Medulla oblongata (tissue), 1 donor: ENCODE results near the gene TAP1.

Experiments
- DNase-seq: peaks from one replicate; pipeline ENCODE4 v3.0.0-alpha.2; 2015; ENCODE audit errors: extremely low spot score

Gene TAP1

GRCh38 chr6:32842021-32842650 is 11.4 kb downstream of the TAP1 start:
- no peak for DNase-seq

DNA sequence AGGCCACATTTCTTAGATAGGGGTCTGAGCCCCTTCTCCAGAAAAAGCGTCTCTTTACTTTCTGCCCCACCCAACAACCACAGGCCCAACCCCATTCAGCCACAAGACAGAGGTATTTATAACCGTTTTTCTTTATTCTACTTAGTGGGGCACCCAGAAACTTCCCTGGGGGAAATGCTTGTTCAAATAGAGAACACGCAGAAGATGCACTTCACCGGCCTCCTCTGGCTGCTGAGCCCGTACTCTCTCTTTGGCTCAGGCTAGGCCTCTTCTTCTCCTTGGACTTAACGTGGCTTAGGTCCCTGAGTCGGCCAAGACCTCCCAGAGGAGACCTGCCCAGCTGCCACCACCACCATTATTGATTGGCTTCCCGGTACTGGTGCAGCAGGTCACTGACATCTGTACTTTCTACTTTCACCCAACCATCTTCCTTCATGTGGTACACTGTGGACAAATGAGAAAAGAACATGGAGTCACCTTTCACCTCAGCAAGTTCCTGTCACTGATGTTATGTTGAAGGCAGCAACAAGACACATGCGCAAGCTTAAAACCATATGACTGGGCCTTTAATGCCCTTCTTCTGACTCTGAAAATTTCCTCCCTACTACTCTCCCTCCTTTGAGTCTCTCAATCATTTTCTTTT is 12.8 kb downstream of the TAP1 start:
- DNase-seq = no peak

DNA sequence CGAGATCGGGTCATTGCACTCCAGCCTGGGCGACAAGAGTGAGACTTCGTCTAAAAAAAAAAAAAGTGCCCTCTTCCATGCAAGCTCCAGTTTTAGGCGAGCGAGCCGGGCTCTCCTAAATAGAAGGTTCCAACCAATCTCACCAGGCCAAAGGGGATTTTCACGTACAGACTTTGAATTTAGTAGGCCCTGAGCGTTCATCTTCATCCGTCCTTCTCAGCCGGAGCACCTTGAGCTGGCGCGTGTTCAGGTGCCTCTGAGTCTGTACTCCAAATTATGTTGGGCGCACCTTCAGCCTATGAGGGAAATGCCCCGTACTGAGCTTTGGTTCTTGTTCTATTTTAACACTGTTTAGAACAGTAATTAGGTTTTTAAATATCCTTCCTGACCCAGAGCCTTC is 14.1 kb downstream of the TAP1 start:
- no peak for DNase-seq

GRCh38 chr6:32838114-32838958 is 15.2 kb downstream of the TAP1 start, which contains the start of gene TAP2:
Gene TAP2, minus strand, starts transcription at chr6:32838739. Its CDS starts 506 bp downstream, at chr6:32838233.
- peak; percentile 96 for DNase-seq

DNA sequence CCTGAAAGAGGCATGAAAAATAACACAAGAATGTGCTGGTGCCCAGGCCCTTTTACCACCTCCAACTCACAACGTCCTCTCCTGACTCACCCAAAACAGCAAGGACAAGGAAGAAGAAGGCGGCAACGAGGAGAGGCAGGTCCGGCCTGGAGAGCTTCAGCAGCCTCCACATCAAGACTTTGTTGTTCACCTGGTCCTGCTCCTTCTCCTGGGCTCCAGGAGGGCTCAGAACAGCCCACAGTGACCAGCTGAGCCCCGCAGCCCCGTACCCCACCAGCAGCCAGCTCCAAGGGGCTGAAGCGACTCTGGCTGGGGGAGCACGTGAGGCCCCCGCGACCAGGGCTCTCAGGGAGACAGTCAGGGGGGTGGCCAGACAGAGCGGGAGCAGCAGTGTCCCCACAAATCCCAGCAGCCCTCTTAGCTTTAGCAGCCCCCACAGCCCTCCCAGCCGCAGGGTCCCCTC is 15.8 kb downstream of the TAP1 start:
- DNase-seq = no peak

DNA sequence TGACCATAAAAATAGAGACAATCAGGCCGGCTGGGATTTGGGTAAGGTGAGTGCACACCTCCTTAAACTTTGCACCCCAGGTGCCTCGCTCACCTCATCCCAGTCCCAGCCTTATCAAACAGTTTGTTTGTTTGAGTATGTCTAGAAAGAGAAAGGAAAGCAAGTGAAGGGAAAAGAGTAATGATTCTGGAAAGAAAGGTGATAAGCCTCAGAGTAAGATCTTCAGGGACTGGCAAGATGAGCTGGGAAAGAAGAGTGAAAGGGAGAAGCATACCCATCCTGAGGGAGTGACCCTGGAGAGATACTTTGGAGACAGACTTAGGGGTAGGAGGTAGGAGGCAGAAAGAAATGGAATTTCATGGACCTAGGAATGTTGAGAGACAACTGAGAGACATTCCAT is 16.6 kb downstream of the TAP1 start:
- no peak for DNase-seq

DNA sequence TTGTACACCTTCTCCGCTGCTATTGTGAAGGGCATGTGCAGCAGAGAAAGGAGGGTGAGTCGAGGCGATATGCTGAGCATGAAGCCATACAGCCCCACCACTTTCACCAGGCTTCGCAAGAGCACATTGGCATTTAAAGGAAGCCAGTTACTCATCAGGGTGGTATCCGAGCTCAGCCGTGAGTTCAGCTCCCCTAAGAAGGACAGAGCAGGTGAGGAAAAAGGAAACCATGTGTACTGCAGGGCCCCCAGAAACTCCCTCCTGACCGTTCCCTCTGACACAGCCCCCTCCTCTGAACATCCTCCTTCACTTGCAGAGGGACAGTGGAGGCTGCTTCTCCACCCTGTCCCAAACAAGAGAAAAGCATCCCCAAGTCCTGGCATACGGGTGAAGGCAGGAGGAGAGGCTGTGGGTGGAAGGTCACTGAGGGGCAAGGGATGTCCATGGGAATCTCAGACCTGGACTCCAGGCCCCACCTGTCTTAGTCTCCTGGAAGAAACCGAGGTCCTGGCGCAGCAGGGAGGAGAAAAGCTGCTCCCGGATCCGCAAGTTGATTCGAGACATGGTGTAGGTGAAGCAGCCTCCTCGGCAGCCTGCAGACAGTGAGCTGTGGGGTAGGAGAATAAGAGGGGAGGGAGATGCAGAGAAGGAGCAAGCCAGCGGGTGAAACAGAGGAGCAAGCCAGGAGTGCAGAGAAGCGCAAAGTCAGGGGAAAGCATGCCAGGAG is 18.2 kb downstream of the TAP1 start:
- no peak for DNase-seq

- no peak for DNase-seq
Observed at GRCh38 chr6:32833664-32834063, 19.8 kb downstream of the TAP1 start.

DNA sequence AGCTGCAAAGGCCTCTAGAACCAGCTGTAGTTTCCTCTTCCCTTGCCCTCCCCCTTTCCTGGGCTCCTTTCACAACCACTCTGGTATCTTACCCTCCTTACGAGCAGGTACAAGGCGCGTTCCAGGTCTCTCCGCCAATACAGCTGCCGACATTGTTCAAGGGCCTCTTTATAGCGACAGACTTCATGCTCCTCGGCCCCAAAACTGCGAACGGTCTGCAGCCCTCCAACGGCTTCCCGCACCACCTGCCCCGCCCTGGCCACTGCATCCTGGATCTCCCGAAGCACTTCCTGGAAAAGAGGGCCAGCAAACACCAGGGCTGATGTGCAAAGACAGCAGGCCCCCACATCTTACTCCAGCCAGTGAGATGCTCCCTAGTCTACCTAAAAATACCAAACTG is 21.0 kb downstream of the TAP1 start:
- DNase-seq = no peak

- DNase-seq = no peak
Observed at GRCh38 chr6:32830936-32831335, 22.6 kb downstream of the TAP1 start.

DNA sequence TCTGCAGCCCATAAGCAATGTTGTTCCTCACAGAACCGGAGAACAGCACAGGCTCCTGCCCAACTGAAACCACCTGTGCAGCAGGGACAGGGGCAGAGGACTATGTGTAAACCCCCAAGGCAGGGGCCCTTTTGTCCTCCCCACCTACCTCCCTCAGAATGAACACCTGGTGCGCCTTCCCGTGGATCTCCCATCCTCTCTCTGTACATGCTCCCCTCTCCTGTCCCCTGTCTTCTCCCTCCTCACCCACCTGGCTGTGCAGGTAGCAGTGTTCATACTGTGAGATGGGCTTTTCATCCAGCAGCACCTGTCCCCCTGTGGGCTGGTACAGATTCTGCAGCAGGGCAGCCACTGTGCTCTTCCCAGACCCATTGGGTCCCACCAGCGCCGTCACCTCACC is 23.5 kb downstream of the TAP1 start:
- no peak for DNase-seq

DNA sequence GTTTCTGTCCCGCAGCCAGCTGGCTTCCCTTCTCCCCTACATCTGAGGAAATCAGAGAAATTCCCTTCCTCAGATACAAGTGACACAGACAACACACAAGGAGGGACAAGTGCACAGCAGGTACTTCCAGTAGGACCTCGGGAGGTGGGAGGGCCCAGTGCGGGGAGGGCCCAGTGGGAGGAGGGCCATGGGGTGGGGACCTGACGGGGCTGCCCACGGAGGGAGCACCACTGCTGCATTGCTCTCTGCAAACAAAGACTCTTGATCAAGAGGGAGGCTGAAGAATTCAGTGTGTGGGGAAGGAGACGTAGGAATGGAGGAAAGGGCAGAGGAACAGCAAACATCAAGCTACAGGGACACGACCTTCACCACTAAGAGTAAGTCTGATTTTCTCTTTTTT is 24.0 kb downstream of the TAP1 start:
- DNase-seq = no peak

GRCh38 chr6:32827025-32827424 is 26.5 kb downstream of the TAP1 start:
- no peak for DNase-seq

- peak; percentile 49 for DNase-seq
Observed at GRCh38 chr6:32825966-32826365, 27.5 kb downstream of the TAP1 start.

- DNase-seq = no peak
Observed at GRCh38 chr6:32819729-32820128, 33.8 kb downstream of the TAP1 start.

GRCh38 chr6:32818867-32819266 is 34.6 kb downstream of the TAP1 start:
- DNase-seq = no peak

GRCh38 chr6:32816746-32817204 is 36.7 kb downstream of the TAP1 start, which contains the start of gene HLA-DOB:
Gene HLA-DOB, minus strand, starts transcription at chr6:32817002. Its CDS starts 51 bp downstream, at chr6:32816951.
- DNase-seq = peak; percentile 71

DNA sequence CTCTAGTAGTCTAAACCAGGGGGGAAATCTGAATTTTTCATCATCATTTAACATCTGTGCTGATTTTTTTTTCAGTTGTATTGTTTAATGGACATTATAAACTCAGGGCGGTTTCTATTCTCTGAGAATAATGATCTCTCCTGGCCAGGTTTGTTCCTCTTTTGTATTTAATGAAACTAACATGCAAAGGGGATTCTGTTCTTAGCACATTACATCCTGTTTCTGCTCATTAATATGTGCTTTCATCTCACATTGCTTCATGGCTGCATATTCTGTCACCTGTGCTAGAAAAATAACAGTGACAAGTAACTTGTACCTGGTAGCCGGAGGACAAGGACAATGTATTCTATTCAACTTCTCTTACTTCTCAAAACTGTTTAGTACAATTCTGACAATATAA is 37.5 kb downstream of the TAP1 start:
- no peak for DNase-seq

DNA sequence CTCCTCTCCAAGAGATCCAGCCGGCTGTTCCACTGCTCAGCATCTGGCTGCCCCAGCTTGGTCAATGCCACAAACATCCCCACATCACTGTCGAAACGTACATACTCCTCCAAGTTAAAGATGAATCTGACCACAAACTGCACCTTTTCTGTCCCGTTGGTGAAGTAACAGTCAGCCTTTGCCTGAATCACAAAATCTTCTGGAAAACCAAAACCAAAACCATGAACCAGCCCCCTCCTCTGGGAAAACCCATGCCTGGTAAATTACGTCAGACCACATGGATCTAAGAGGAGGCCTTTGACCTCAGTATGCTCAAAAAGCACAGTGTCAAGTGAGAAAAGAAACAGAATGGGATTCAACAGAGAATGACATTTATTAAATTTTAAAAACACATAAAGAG is 38.4 kb downstream of the TAP1 start:
- no peak for DNase-seq

DNA sequence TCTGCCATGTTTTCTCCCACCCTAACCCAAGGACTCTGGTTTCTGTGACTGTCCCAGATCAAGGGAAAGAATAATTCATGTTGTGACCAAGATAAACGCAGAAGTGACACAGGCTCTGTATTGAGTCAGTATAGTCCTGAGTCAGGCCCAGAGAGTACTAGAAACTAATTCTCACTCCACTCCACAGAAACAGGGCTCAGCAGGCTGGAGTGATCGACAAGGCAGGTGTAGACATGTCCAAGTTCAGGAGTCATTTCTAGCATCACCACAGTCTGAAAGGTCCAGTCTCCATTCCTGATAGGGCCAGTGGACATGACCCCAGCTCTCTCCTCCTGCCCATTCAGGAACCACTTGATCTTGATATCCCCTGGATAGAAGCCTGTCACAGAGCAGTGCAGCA is 39.4 kb downstream of the TAP1 start:
- DNase-seq = no peak

- no peak for DNase-seq
Observed at GRCh38 chr6:32809171-32809570, 44.3 kb downstream of the TAP1 start.
